ENCODE measurements around the gene SELENOP. TPM values are rescaled to one million over a fixed set of nuclear protein-coding genes. Genes with fewer than 3 reads are reported as not detected.

SELENOP gene
- total and polyA plus RNA-seq, 2 of the 13 experiments (the other 11 are each of a cell fraction or from before 2014, with no cell fraction given), result 1,895 to 2,083 TPM

DNA sequence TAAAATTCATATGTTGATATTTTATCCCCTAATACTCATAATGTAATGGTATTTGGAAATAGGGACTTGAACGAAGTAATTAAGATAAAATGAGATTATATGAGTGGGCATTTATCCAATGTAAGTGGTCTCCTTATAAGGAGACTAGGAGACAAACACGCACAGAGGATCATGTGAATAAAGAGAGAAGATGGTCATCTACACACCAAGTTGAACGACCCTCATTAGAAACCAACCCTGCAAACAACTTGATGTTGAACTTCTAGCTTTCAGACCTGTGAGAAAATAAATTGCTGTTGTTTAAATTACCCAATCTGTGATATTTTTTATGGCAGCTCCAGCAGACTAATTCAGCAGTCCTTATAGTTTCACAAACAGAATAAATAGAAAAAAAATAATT is 27.5 kb upstream of the SELENOP start:
- Histone ChIP-seq H3K79me2 (ENCODE audit: insufficient read depth, low read length) (peaks cover 16% of the 10 kb centered on the region), H3K27ac (ENCODE audit: extremely low read length, insufficient read depth, low read length) (no peak overlapping the region), H4K20me1 (ENCODE audit: insufficient read depth, low read length) (no peaks in the 10 kb centered on the region), H3K4me3 (replicated peaks in 1 of 3; ENCODE audit: insufficient read depth in 1 of 3, low read depth in 2 of 3, low read length in 3 of 3) (no peak overlapping the region), H3K9ac (ENCODE audit: insufficient read depth, low read depth, low read length) (no peak overlapping the region), H3K36me3 (replicated peaks in 1 of 2; ENCODE audit: control insufficient read depth in 1 of 2, insufficient read depth in 2 of 2, low read length in 2 of 2) (no peaks in the 10 kb centered on the region), H3K27me3 (ENCODE audit: control insufficient read depth in 1 of 2, insufficient read depth in 2 of 2, low read length in 2 of 2) (no peaks in the 10 kb centered on the region), H2AFZ (ENCODE audit: low read length) (no peak overlapping the region), H3K9me3 (ENCODE audit: low read length) (no peaks in the 10 kb centered on the region), H3K4me2 (ENCODE audit: low read depth, low read length) (no peak overlapping the region), H3K4me1 (ENCODE audit: insufficient read depth, low read length) (peaks cover 62% of the 10 kb centered on the region)
- FAIRE-seq (no peak), DNase-seq (ENCODE audit: low spot score) (no peak), ATAC-seq (no peak)
- in situ Hi-C loops (cut with HindIII; ENCODE audit: extremely low pct_ligation_motif_present, low pct_unique_long_range_greater_than_20kb), result no loop called here
- intact Hi-C loops (cut with micrococcal nuclease; ENCODE audit: unreplicated experiment), result no loop called here
- 94% methylated on average over 3 of the region's 3 CpGs for WGBS (ENCODE audit: low lambda C conversion rate)
- ChIA-PET CTCF (ENCODE audit: low intra/inter-chr PET ratio, low total read pairs) (no interaction called here), POLR2A (interaction anchor here (0.8 kb wide), 1 partner anchor 27 kb away, joined by 3 read pairs; the partner anchor contains the start of gene SELENOP)
- no TSS peak for BruUV-seq (replicated peaks)
- TF ChIP-seq SRF (IDR thresholded peaks at IDR 0.05; ENCODE audit: low read depth, low read length) (no peak), ZNF652 (CRISPR knock-in tag; IDR thresholded peaks at IDR 0.05; ENCODE audit: borderline replicate concordance, low read depth) (no peak), ZNF343 (CRISPR knock-in tag; IDR thresholded peaks at IDR 0.05) (no peak)

DNA sequence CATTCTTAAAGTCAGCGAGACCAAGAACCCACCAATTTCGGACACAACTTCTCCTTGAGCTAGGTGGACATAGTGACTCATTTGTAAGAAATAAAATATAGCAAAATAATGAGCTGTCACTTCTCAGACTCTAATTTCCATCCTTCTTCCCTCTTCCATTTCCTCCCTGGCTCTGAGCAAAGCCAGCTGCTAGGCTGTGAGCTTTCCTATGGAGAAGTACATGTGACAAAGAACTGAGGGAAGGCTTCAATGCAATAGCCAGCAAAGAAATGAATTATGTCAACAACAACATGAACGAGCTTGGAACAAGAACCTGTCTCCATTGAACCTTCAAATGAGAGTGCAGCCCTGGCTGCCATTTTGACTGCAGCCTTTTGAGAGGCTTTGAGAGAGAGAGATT is 25.9 kb upstream of the SELENOP start:
- intact Hi-C loops (cut with micrococcal nuclease; ENCODE audit: unreplicated experiment) (no loop called here), in situ Hi-C loops (cut with HindIII; ENCODE audit: extremely low pct_ligation_motif_present, low pct_unique_long_range_greater_than_20kb) (no loop called here)
- H2AFZ ChIP-seq (ENCODE audit: low read length), result no peak overlapping the region
- WGBS (ENCODE audit: low lambda C conversion rate), result 88% methylated on average over 3 of the region's 3 CpGs
- ATAC-seq, result no peak
- no peak for FAIRE-seq
- H3K27me3 ChIP-seq (ENCODE audit: control insufficient read depth in 1 of 2, insufficient read depth in 2 of 2, low read length in 2 of 2), result no peaks in the 10 kb centered on the region
- peaks cover 15% of the 10 kb centered on the region for H3K79me2 ChIP-seq (ENCODE audit: insufficient read depth, low read length)
- DNase-seq (ENCODE audit: low spot score), result no peak
- H3K4me3 ChIP-seq (replicated peaks in 1 of 3; ENCODE audit: insufficient read depth in 1 of 3, low read depth in 2 of 3, low read length in 3 of 3), result no peak overlapping the region
- H3K27ac ChIP-seq (ENCODE audit: extremely low read length, insufficient read depth, low read length), result no peak overlapping the region
- H3K4me2 ChIP-seq (ENCODE audit: low read depth, low read length), result no peak overlapping the region
- ChIA-PET POLR2A (interaction anchor here (1.0 to 2.2 kb wide), 4 partner anchors 8 to 30 kb away, joined by 3 to 11 read pairs (median 5); partner anchors contain the start of gene SELENOP), CTCF (ENCODE audit: low intra/inter-chr PET ratio, low total read pairs) (no interaction called here)
- no peaks in the 10 kb centered on the region for H3K36me3 ChIP-seq (replicated peaks in 1 of 2; ENCODE audit: control insufficient read depth in 1 of 2, insufficient read depth in 2 of 2, low read length in 2 of 2)
- TF ChIP-seq ZNF274 (CRISPR knock-in tag; IDR thresholded peaks at IDR 0.05), result no peak
- no peak for TF ChIP-seq BCL6 (CRISPR knock-in tag; IDR thresholded peaks at IDR 0.05)
- no peak for TF ChIP-seq ZNF143 (CRISPR knock-in tag; IDR thresholded peaks at IDR 0.05)
- TF ChIP-seq ZNF652 (CRISPR knock-in tag; IDR thresholded peaks at IDR 0.05; ENCODE audit: borderline replicate concordance, low read depth), result no peak
- no peak for TF ChIP-seq SALL2 (CRISPR knock-in tag; IDR thresholded peaks at IDR 0.05)
- no TSS peak for BruUV-seq (replicated peaks)
- no peaks in the 10 kb centered on the region for H3K9me3 ChIP-seq (ENCODE audit: low read length)
- no peaks in the 10 kb centered on the region for H4K20me1 ChIP-seq (ENCODE audit: insufficient read depth, low read length)
- peaks cover 46% of the 10 kb centered on the region for H3K4me1 ChIP-seq (ENCODE audit: insufficient read depth, low read length)
- no peak overlapping the region for H3K9ac ChIP-seq (ENCODE audit: insufficient read depth, low read depth, low read length)
